ENCODE measurements around the gene SYMPK.
A peak's percentile ranks its signal among the peaks of the same experiment; 100 is the strongest.

DNA sequence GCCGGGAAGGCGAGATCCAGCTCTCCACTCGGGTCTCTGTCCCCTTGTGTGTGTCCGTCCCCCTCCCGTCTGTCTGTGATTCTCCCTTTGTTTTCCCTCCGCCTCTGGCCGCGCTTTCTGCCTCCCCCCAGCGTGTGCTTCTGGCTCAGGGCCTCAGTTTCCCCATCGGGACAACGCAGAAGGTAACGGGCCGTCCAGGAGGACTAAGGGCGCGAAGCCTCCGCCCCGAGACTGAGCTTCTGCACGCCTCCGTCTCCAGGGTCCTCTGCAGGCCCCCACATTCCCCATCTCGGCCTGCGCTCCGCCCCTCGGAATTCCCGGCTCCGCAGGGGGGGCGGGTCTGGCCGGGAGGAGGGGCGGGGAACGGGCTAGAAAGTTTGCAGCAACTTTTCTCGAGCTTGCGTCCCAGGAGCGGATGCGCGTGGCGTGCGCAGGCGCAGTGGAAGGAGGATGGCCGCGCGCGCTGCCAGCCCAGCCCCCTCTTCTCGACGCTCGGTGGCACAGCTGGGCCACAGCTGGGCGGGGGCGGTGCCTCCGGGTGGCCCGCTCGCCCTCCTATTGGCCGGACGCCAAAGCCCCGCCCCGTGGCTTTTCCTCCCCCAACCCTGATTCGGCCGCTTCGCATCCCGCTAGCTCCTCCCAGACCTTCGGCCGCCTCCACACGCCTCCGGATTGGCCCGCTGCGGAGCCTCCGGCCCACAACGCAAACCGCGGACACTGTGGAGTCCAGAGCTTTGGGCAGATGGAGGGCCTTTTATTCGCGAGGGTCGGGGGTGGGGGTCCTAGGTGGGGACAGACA lies 93.8 kb downstream of the SYMPK start, which contains the start of gene SIX5:
- TF ChIP-seq, protein P1, sequence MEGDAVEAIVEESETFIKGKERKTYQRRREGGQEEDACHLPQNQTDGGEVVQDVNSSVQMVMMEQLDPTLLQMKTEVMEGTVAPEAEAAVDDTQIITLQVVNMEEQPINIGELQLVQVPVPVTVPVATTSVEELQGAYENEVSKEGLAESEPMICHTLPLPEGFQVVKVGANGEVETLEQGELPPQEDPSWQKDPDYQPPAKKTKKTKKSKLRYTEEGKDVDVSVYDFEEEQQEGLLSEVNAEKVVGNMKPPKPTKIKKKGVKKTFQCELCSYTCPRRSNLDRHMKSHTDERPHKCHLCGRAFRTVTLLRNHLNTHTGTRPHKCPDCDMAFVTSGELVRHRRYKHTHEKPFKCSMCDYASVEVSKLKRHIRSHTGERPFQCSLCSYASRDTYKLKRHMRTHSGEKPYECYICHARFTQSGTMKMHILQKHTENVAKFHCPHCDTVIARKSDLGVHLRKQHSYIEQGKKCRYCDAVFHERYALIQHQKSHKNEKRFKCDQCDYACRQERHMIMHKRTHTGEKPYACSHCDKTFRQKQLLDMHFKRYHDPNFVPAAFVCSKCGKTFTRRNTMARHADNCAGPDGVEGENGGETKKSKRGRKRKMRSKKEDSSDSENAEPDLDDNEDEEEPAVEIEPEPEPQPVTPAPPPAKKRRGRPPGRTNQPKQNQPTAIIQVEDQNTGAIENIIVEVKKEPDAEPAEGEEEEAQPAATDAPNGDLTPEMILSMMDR (IDR thresholded peaks at IDR 0.05): no peak
- TF ChIP-seq SIN3A (IDR thresholded peaks at IDR 0.05; ENCODE audit: borderline replicate concordance, insufficient read depth, low read depth, low read length): peak; percentile 63; the same call in 1 of the 2 replicates
- peak; percentile 76 for TF ChIP-seq POLR2AphosphoS5 (IDR thresholded peaks at IDR 0.05; ENCODE audit: low read depth, low read length)
- peak in 1 of 2 experiments; percentile 50; a peak in 1 of 4 replicates for TF ChIP-seq REST (IDR thresholded peaks at IDR 0.05; ENCODE audit: insufficient read depth in 1 of 2, low read depth in 2 of 2, low read length in 1 of 2)
- no peak for TF ChIP-seq TCF7L2 (IDR thresholded peaks at IDR 0.05; ENCODE audit: low read depth, low read length)

Measured in Panc1 (cell line).